Neural cell (in vitro differentiated cells): Measurements from ENCODE around the gene SGTA. TPM values are rescaled to one million over a fixed set of nuclear protein-coding genes. Genes with fewer than 3 reads are reported as not detected.
A peak's percentile ranks its signal among the peaks of the same experiment; 100 is the strongest.

Experiments used
- H2AFZ ChIP-seq: fragments of 200-600, 300-800 bp; sonication (generic), shearing (Covaris generic); 2 replicates; pipeline ENCODE4 v1.6.0; 2014; ENCODE audit warnings: low read depth, mild to moderate bottlenecking, antibody characterized with exemption, low read length, moderate library complexity
- H3F3A ChIP-seq: fragments of 200-600 bp; shearing (Covaris generic); 2 replicates; pipeline ENCODE4 v1.6.1; 2016; ENCODE audit warnings: mild to moderate bottlenecking, moderate library complexity, mixed read lengths, antibody characterized with exemption, low read length; ENCODE audit not compliant: insufficient read depth, poor library complexity, severe bottlenecking
- H3K27ac ChIP-seq: fragments of 200-600, 300-800 bp; sonication (generic), shearing (Covaris generic); 2 replicates; pipeline ENCODE4 v1.5.1; 2014; ENCODE audit warnings: mild to moderate bottlenecking, low read length, moderate library complexity
- H3K27me3 ChIP-seq: fragments of 300-800, 200-600 bp; sonication (generic), shearing (Covaris generic); 2 replicates; pipeline ENCODE4 v1.6.0; 2014; ENCODE audit warnings: mild to moderate bottlenecking, low read depth, low read length, moderate library complexity; ENCODE audit not compliant: insufficient read depth
- H3K36me3 ChIP-seq: fragments of 300-800, 200-600 bp; sonication (generic), shearing (Covaris generic); 2 replicates; pipeline ENCODE4 v1.5.1; 2014; ENCODE audit warnings: mild to moderate bottlenecking, antibody characterized with exemption, low read length, moderate library complexity; ENCODE audit not compliant: insufficient read depth
- H3K4me2 ChIP-seq: fragments of 300-800, 200-600 bp; sonication (generic), shearing (Covaris generic); 2 replicates; pipeline ENCODE4 v1.6.0; 2014; ENCODE audit warnings: mild to moderate bottlenecking, low read length
- H3K4me3 ChIP-seq: fragments of 300-800, 200-600 bp; sonication (generic), shearing (Covaris generic); 2 replicates; pipeline ENCODE4 v1.5.1; 2014; ENCODE audit warnings: mild to moderate bottlenecking, low read length, moderate library complexity
- H3K79me2 ChIP-seq: fragments of 200-600 bp; shearing (Covaris generic); replicated peaks from 2 replicates; pipeline ENCODE4 v1.6.0; 2014; ENCODE audit warnings: mild to moderate bottlenecking, low read length, moderate library complexity; ENCODE audit not compliant: insufficient read depth
- H3K9ac ChIP-seq: fragments of 300-800, 200-600 bp; sonication (generic), shearing (Covaris generic); 2 replicates; pipeline ENCODE4 v1.6.1; 2016; ENCODE audit warnings: mild to moderate bottlenecking, low read length, mixed read lengths
- H3K9me2 ChIP-seq: fragments of 200-600 bp; shearing (Covaris generic); 2 replicates; pipeline ENCODE4 v1.6.1; 2016; ENCODE audit warnings: mild to moderate bottlenecking, low read length, mixed read lengths; ENCODE audit not compliant: insufficient read depth
- H3K9me3 ChIP-seq: fragments of 200-600, 300-800 bp; sonication (generic), shearing (Covaris generic); 2 replicates; pipeline ENCODE4 v1.6.1; 2016; ENCODE audit warnings: mild to moderate bottlenecking, mixed run types, low read length, moderate library complexity, mixed read lengths
- H4K20me1 ChIP-seq: fragments of 200-600 bp; shearing (Covaris generic); 2 replicates; pipeline ENCODE4 v1.6.1; 2016; ENCODE audit warnings: mild to moderate bottlenecking, mixed run types; ENCODE audit not compliant: insufficient read depth
- CTCF ChIP-seq: fragments of 450-650 bp; IDR thresholded peaks from 2 replicates; pipeline ENCODE4 v1.5.1; 2014; ENCODE audit warnings: antibody characterized with exemption, mild to moderate bottlenecking, moderate library complexity; ENCODE audit not compliant: poor library complexity, severe bottlenecking
- EP300 ChIP-seq: fragments of 450-650 bp; conservative IDR thresholded peaks from 2 replicates; pipeline ENCODE4 v1.6.1; 2014; ENCODE audit warnings: antibody characterized with exemption, mild to moderate bottlenecking, moderate library complexity; ENCODE audit not compliant: poor library complexity, severe bottlenecking
- EZH2 ChIP-seq: fragments of 200-600, 300-800 bp; shearing (Covaris generic), sonication (generic); IDR thresholded peaks from 2 replicates; pipeline ENCODE4 v1.6.1; 2014; ENCODE audit warnings: antibody characterized with exemption, low read length, borderline replicate concordance, mild to moderate bottlenecking; ENCODE audit not compliant: insufficient read depth, poor library complexity, severe bottlenecking
- MXI1 ChIP-seq: fragments of 450-650 bp; conservative IDR thresholded peaks from 2 replicates; pipeline ENCODE4 v1.6.1; 2014; ENCODE audit warnings: antibody characterized with exemption, mild to moderate bottlenecking; ENCODE audit not compliant: poor library complexity, severe bottlenecking
- POLR2AphosphoS5 ChIP-seq: IDR thresholded peaks from 2 replicates; pipeline ENCODE4 v1.6.1; 2012
- RAD21 ChIP-seq: fragments of 450-650 bp; conservative IDR thresholded peaks from 2 replicates; pipeline ENCODE4 v1.6.1; 2014; ENCODE audit warnings: antibody characterized with exemption, mild to moderate bottlenecking, moderate library complexity
- REST ChIP-seq: IDR thresholded peaks from 2 replicates; pipeline ENCODE4 v1.6.1; 2012; ENCODE audit warnings: borderline replicate concordance
- SMC3 ChIP-seq: fragments of 450-650 bp; conservative IDR thresholded peaks from 2 replicates; pipeline ENCODE4 v1.6.1; 2014; ENCODE audit warnings: antibody characterized with exemption, mild to moderate bottlenecking, moderate library complexity; ENCODE audit not compliant: poor library complexity
- TAF1 ChIP-seq: IDR thresholded peaks from 2 replicates; pipeline ENCODE4 v1.6.1; 2012; ENCODE audit warnings: low read depth
- polyA plus RNA-seq: library from polyadenylated mRNA; depleted of rRNA; stranded (reverse); fragments of >200 nt; gene quantifications from 2 replicates; pipeline ENCODE4 v1.2.3, GENCODE V29; 2014

The SGTA gene
- polyA plus RNA-seq, 1 donor from 2014 or later, result 80.6 TPM

DNA sequence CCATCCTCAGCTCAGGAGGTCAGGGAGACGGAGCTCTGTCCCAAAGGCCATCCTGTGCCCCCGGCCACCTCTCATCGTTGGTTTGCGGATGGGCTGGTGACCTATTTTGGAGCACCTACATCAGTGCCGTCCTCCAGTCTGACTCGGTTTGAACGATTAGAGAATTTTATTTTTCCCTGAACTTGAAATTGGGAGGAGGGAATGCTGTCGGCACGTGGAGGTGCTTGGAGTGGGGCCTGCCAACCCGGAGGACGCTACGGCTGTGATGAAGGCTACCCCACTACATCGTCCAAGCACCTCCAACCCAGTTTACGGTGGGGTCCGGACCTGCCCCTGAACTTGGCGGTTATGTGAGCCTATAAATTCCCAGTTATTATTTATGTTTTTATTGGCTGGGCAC is 33.6 kb upstream of the SGTA start:
- Histone ChIP-seq H3K36me3 (no peaks in the 10 kb centered on the region), H2AFZ (no peak overlapping the region), H3K9me2 (no peaks in the 10 kb centered on the region), H3K4me3 (peak overlapping the region; percentile 52), H3K9me3 (no peaks in the 10 kb centered on the region), H4K20me1 (no peaks in the 10 kb centered on the region), H3K4me2 (no peak overlapping the region), H3F3A (no peaks in the 10 kb centered on the region), H3K27me3 (no peaks in the 10 kb centered on the region), H3K9ac (no peak overlapping the region), H3K79me2 (no peaks in the 10 kb centered on the region), H3K27ac (no peak overlapping the region)
- TF ChIP-seq POLR2AphosphoS5, result no peak
- TF ChIP-seq MXI1, result no peak
- no peak for TF ChIP-seq SMC3
- TF ChIP-seq TAF1, result no peak
- no peak for TF ChIP-seq REST
- no peak for TF ChIP-seq EP300
- no peak for TF ChIP-seq EZH2
- no peak for TF ChIP-seq CTCF
- TF ChIP-seq RAD21, result no peak

DNA sequence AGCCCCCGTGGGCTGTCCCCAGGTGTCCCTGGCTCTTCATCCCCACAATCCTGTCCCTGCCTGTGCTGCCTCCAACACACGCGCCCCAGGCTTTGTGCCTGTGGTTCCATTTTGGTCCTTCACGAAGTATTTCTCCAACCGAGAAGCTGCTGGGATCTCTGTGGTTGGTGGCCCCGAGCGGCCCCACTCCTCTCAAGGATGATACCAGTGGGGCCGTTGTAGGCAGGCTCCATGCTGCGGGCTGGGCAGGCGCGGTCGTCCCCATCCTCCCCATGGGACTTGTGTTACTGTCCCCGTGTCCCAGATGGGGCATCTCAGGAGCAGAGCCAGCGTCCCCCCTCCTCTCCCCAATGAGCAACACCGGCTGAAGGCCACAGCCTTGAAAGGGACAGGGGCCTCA is 32.9 kb upstream of the SGTA start:
- Histone ChIP-seq H3K9me2 (no peaks in the 10 kb centered on the region), H3K27me3 (no peaks in the 10 kb centered on the region), H3K4me3 (no peak overlapping the region), H4K20me1 (no peaks in the 10 kb centered on the region), H3K9me3 (no peaks in the 10 kb centered on the region), H3K79me2 (no peaks in the 10 kb centered on the region), H3K4me2 (no peak overlapping the region), H3F3A (no peaks in the 10 kb centered on the region), H3K36me3 (no peaks in the 10 kb centered on the region), H2AFZ (no peak overlapping the region), H3K9ac (no peak overlapping the region), H3K27ac (no peak overlapping the region)
- TF ChIP-seq EP300 (no peak), RAD21 (no peak), CTCF (no peak), REST (no peak), TAF1 (no peak), EZH2 (no peak), MXI1 (no peak), POLR2AphosphoS5 (no peak), SMC3 (no peak)
